AG08395 (cell line): Measurements from ENCODE around the gene JAKMIP1.

Source experiments
- DNase-seq: peaks from one replicate; pipeline ENCODE4 v3.0.0; 2012; ENCODE audit warnings: mixed read lengths, low spot score

The JAKMIP1 gene

GRCh38 chr4:6095023-6095752 is 105.2 kb downstream of the JAKMIP1 start:
- DNase-seq: no peak

DNA sequence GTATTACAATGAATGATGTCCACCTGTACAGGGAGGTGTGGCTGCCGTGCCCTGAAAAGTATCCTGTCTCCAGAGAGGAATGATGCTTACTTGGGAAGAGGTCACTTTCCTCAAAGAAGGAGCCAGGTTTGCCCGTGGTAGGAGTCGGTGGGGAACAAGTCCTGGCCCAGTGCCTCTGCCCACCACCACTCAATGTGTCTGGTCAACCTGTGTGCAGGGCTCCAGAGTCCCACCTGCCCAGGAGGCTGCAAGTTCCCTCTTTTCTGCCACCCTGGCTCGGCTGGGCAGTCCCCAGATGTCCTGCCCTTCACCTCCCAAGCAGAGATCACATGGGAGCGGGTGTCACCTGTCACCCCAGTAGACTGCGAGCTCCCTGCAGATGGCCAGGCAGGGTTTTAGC is 106.7 kb downstream of the JAKMIP1 start:
- no peak for DNase-seq

DNA sequence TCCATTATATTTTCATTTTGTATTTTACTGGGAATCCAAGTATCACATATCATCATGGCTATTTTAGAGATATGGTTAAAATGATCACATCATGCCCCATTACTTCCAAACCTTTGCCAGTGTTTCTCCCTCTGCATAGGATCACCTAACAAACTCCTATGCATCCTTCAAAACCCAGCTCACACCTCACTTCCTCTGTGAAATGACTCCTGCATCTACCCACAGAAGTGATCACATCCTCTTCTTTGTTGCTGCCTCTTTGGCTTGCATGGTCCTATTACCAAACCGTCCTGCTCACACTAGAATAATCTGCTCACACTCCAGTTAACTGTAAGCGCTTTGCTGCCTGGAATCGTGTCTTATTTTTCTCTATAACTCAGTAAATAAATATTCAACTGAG is 107.4 kb downstream of the JAKMIP1 start:
- no peak for DNase-seq

DNA sequence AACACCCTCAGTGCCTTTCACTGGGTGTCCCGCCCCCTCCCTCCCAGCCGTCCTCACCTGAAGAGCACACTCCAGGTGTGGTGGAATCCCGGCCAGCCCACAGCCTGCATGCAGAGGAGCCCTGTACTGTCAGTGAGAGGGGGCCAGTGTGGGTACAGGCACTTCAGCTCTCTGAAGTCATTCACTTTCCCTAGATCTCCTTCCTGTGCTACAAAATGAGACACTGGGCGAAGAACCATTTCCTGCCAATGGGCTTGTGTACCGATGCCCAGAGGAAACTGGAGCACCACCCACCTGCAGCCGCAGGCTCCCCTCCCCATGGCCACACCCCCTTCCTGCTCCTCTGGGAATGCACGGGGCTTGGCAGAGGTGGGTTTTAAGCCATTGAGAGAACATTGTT is 108.2 kb downstream of the JAKMIP1 start:
- DNase-seq: no peak

DNA sequence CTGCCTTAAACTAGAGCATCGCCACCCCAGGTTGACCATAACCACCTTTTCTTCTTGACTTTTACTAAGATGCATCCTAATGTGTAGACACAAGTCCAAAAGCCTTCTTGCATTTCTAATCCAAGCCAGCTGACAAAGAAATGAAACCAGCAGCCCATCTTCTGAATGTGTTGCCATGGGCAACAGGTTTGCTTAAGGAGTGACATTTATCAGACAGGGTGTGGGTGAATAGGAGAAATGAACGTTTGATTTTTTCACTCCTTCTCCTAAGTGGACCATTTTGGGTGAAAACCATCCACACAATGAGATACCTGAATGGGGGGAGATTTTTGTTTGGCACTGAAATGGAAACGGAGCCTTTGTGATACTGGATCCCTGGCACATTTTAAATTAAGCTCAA is 109.4 kb downstream of the JAKMIP1 start:
- no peak for DNase-seq

GRCh38 chr4:6088950-6089349 is 111.4 kb downstream of the JAKMIP1 start:
- DNase-seq: no peak

DNA sequence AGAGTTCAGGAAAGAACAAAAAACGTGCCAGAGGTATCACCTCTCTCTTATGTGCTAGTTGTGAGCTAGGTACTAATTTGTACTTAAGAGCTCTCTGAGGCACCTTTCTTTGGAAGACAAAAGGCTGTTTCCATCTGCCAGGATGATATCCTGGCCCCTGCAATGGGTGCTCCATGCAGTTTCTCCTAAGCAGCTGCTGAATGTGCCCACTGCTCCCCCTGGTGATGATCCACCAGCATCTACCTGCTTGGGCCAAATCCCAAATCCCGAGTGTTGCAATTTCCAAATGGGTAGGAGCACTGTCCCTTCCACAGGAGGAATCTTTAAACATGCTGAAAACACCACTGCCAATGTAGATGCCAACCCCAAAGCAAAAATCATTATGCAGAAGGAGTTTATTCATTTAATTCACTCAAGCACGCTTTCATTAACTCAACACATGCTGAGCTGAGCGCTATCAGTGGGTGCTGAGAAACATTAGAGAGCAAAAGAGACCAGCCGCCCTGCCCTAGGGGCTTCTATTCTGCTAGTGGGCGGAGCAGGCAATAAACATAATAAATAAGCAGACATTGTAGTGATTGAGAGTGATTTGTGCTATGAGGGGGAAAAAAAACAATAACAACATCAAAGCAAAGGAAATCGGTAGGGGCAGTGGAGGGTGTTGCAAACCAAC is 112.5 kb downstream of the JAKMIP1 start:
- no peak for DNase-seq

DNA sequence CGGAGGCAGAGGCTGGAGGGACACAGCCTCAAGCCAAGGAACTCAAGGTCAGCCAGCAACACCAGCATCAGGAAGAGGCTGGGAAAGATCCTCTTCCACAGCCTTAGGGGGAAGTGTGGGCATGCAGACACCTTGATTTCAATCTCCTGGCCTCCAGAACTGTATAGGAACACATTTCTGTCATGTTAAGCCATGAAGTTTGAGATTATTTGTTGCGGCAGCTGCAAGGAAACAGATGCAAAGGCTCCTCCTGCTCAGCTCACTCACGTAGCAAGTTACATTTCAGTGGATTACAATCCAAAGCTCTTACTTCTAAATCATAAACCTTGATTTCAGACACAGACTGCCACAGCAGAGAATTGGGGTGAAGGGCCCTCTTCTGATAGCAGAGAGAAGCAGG is 113.5 kb downstream of the JAKMIP1 start:
- no peak for DNase-seq

GRCh38 chr4:6085691-6086628 is 114.4 kb downstream of the JAKMIP1 start:
- no peak for DNase-seq

DNA sequence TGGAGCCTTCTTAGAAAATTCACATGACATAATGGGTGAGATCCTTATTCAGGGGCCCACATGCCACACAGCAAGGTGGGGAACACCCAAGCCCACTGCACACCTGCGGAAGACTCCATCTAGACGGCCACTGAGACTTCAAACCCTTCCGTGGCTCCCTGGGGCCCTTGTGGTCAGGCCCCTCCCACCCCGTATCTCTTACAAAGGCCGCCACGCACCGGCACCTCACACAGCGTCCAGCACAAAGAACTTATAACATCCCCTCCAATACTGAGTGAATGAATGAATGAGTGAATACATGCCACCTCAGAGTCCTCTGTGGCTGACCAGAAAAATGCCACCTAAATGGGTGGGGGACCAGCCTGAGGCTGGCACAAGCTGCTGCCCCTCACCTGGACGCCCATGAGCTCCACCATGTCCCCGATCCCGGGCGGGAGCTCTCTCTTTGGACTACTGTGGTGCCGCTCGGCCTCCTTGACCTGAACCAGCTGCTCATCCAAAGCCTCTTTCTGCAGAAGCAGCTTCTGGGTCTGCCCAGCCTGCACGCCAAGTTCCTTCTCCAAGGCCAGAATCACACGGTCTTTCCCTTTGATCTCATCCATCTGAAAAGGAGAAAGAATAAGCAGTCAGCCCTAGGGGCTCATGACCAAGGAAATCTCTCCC is 115.2 kb downstream of the JAKMIP1 start:
- DNase-seq: no peak

- DNase-seq: no peak
These were observed 120.4 kb downstream of the JAKMIP1 start for GRCh38 chr4:6079965-6080364.

GRCh38 chr4:6078560-6078959 is 121.8 kb downstream of the JAKMIP1 start:
- no peak for DNase-seq

DNA sequence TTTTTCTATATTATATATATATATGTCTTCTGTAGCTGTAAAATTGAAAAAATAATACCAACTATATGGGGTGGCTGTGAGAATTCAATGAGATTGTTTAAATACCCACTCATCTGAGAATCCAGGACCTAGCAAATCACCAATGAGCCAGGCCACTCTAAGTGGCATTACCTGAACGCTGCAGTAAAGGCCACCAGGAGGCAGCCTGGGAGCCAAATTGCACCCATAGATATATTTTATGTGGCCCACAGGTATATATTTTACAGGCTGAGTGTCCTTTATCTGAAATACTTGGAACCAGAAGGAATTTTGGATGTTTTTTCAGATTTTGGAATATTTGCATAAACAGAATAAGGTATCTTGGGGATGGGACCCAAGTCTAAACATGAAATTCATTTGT is 124.0 kb downstream of the JAKMIP1 start:
- no peak for DNase-seq

GRCh38 chr4:6074758-6075157 is 125.6 kb downstream of the JAKMIP1 start:
- DNase-seq: no peak

DNA sequence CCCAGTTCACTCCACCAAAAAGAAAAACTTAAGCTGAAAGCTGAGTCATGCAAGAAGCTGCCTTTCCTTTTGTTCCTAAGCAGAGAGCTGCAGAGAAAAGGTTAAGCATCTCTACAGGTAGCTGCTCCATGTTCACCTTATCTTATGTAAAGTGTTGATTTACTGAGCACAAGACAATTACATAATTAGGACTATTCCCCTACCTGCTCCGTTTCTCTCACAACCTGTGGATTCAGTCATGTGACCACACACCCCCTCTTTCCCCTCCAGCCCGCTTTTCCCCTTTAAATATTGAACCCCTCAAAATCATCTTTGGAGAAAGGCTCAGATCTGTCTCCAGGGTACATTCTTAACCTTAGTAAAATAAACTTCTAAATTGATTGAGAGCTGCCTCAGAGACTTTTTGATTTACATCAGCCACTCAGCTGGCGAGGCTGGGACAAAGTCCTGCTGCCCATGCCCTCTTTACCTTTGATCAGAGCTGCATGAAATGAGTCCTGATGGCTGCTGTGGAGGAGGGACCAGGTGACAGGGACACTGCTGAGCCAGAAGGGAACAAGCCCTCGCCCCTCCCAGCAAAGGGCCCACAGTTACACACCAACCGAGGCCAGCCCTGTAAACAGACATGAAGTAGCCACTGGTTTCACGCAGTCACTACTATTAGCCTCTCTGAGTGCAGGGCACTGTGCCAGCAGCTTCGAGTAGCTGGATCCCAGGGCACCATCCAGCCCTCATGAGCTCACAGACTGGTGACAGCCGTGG is 128.2 kb downstream of the JAKMIP1 start:
- DNase-seq: no peak

- no peak for DNase-seq
These were observed 129.0 kb downstream of the JAKMIP1 start for GRCh38 chr4:6071191-6071958.

DNA sequence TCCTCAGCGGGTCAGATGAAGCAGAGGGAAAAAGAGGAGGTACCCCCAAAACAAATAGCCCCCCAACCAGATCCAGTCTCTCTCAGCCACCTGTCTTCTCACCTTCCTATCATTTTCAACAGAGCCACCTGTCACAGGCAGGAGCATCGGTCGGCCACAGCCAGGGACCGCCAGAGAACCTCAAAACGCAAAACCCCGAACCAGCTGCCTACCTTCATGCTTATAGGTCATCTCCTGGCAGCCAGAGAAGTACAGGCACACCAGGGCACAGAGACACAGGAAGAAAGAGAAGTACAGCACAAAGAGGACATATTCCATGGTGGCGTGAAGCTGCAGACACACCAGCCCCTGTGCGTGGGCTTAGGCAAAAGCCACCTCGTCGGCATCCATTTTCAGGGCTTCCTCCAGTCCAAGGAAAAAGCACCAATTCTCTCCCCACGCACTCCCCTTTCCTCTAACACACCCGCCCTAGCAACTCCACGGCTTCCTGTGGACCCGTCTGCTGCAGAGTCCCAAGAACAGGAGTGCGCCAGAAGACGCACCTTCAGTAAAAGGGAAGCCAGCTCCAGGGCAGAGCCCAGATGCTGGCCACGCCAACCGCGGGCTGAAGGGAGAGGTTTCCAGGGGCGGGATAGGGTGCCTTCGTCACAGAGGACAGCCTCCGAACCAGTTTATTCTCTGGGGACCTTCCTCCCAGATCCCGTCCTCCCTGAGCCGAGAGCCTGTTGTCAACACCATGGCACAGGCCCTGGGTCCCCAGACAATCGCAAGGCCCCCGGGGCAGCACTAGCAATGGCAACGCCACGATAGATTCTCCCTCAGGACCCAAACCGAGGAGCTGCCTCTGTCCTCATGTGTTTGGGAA is 130.3 kb downstream of the JAKMIP1 start:
- no peak for DNase-seq

DNA sequence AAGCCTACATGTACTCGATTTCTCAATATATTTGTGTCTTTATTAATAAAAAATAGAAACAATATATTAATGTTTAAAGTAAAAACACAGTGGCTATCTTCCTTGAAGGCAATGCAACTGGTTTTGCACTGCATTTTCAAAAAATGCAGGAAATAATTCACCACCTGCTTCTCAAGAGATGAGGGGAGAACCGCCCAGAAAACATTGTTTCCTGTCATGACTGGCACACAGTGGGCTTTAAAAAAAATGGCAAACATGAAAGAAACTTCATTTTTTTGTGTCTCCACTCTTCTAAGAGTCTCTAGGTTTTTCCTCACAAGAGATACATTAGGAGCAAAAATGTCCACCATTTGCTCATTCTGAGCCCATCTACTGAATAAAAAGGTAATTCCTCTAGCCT is 131.4 kb downstream of the JAKMIP1 start:
- no peak for DNase-seq

DNA sequence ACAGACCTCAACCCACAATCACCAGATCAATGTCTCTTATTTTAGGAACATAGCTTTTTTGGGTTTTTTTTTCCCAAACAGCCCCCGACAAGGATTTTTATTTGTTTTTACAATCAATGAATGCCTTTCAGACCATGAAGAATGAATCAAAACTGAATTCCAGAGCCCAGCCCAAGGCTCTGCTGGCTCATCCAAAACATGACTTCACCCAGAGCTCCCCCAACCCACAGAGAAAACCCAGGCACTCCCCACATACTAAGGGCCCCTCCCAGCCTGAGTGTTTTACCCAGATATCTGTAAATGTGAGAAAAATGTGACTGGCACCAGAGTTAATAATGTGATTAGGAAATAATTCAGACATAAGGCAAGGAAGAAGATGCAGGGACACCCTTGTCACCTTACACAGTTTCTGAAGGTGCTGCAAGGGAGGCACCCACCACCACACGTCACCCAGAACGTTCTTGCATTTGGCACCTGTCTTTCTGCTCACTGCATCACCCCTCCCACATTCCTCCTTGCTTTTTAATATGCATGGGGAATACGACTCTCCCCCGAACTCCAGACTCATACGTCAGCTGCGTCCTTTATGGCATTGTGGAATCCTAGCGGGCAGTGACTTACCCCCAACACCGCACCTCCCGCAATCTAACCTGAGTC is 134.3 kb downstream of the JAKMIP1 start:
- DNase-seq: no peak
